ENCODE results near the gene TBPL1. TPM values are rescaled to one million over a fixed set of nuclear protein-coding genes. Genes with fewer than 3 reads are reported as not detected.

Gene TBPL1
- total and polyA plus RNA-seq, 2 of the 8 experiments (the other 6 are each of a cell fraction or from before 2014, with no cell fraction given), result 32.5 to 67.0 TPM

GRCh38 chr6:134022650-134023049 is 69.6 kb downstream of the TBPL1 start:
- Histone ChIP-seq H4K20me1 (replicated peaks in 1 of 2; ENCODE audit: control insufficient read depth in 1 of 2, insufficient read depth in 2 of 2, low read length in 2 of 2) (no peaks in the 10 kb centered on the region), H2BK20ac (ENCODE audit: low read length) (no peak overlapping the region), H2BK12ac (ENCODE audit: low read depth, low read length) (no peak overlapping the region), H4K91ac (replicated peaks; ENCODE audit: insufficient read length, low read length) (no peak overlapping the region), H3K18ac (ENCODE audit: extremely low read depth, low read length) (no peak overlapping the region), H3K4ac (replicated peaks; ENCODE audit: insufficient read length, low read depth, low read length) (no peak overlapping the region), H2AK5ac (ENCODE audit: low read depth, low read length) (no peak overlapping the region), H3K79me1 (ENCODE audit: low read depth, low read length) (no peaks in the 10 kb centered on the region), H3K27ac (ENCODE audit: low read depth, low read length) (no peak overlapping the region), H3K4me1 (replicated peaks in 1 of 4; ENCODE audit: control insufficient read depth in 3 of 4, insufficient read depth in 4 of 4, low read length in 3 of 4) (0 out of 7 replicates have a peak, but pooled peaks cover 0 to 2% (median 0%) of the 10 kb centered on the region in 4 experiments), H2BK15ac (ENCODE audit: low read length) (no peak overlapping the region), H3K9me3 (ENCODE audit: insufficient read depth in 2 of 2, low read depth in 1 of 2, low read length in 1 of 2) (no peaks in the 10 kb centered on the region), H3K27me3 (replicated peaks in 1 of 4; ENCODE audit: control insufficient read depth in 3 of 4, extremely low read depth in 1 of 4, insufficient read depth in 3 of 4, low read length in 3 of 4) (no peaks in the 10 kb centered on the region; a peak in 1 of 7 replicates), H3K4me3 (ENCODE audit: extremely low read depth in 1 of 4, insufficient read depth in 2 of 4, low read depth in 3 of 4, low read length in 4 of 4) (no peak overlapping the region), H3K14ac (ENCODE audit: insufficient read length) (no peak overlapping the region), H3K23me2 (ENCODE audit: low read depth, low read length) (no peaks in the 10 kb centered on the region), H3K79me2 (ENCODE audit: control insufficient read depth in 1 of 2, insufficient read depth in 2 of 2, low read length in 2 of 2) (no peaks in the 10 kb centered on the region), H2BK5ac (ENCODE audit: low read depth, low read length) (no peak overlapping the region), H3K23ac (ENCODE audit: insufficient read length) (no peak overlapping the region), H3K4me2 (ENCODE audit: insufficient read depth in 1 of 2, low read depth in 2 of 2, low read length in 2 of 2) (no peak overlapping the region), H2AFZ (ENCODE audit: low read length) (no peak overlapping the region), H3K9ac (replicated peaks in 1 of 4; ENCODE audit: extremely low read depth in 1 of 4, low read depth in 3 of 4, low read length in 3 of 4) (no peak overlapping the region), H3K56ac (replicated peaks; ENCODE audit: insufficient read length, low read depth, low read length) (no peak overlapping the region), H2BK120ac (replicated peaks; ENCODE audit: low read depth, low read length) (no peak overlapping the region), H4K8ac (ENCODE audit: extremely low read depth, insufficient read depth, low read length) (no peak overlapping the region), H4K5ac (ENCODE audit: insufficient read length, low read depth, low read length) (no peak overlapping the region), H3K36me3 (ENCODE audit: control insufficient read depth in 2 of 4, insufficient read depth in 4 of 4, low read length in 3 of 4) (peaks cover 0 to 5% (median 0%) of the 10 kb centered on the region in 4 experiments; a peak in 2 of 8 replicates)
- FAIRE-seq (no peak), DNase-seq (ENCODE audit: low read depth in 1 of 2, low spot score in 2 of 2) (no peak)
- CTCF ChIA-PET (ENCODE audit: partially characterized antibody), result interaction anchor here (0.7 to 2.3 kb wide), 5 partner anchors 27 to 75 kb away, joined by 3 to 14 read pairs (median 4); no protein-coding TSS in a partner anchor
- 85% methylated on average over 3 of the region's 3 CpGs; no CpG with 5 or more reads in 1 of the 2 experiments for WGBS, 2 experiments (ENCODE audit: extremely low coverage in 1 of 2, insufficient coverage in 1 of 2, insufficient read length in 1 of 2, insufficient replicate concordance in 2 of 2, low coverage in 1 of 2, low lambda C conversion rate in 2 of 2, missing lambda C conversion rate in 1 of 2)
- POLR2A ChIA-PET (ENCODE audit: partially characterized antibody), result no interaction called here
- no peak for TF ChIP-seq SIRT6 (IDR thresholded peaks at IDR 0.05; ENCODE audit: low read length)
- TF ChIP-seq SIN3A (conservative IDR thresholded peaks at IDR 0.05 in 1 of 2, IDR thresholded peaks at IDR 0.05 in 1 of 2; ENCODE audit: low read depth in 1 of 2, low read length in 2 of 2), result no peak
- TF ChIP-seq POU5F1 (IDR thresholded peaks at IDR 0.05; ENCODE audit: low read depth, low read length), result no peak
- no peak for TF ChIP-seq TCF12 (IDR thresholded peaks at IDR 0.05; ENCODE audit: low read depth, low read length)
- no peak for TF ChIP-seq JUND (IDR thresholded peaks at IDR 0.05; ENCODE audit: low read length)
- TF ChIP-seq TAF7 (optimal IDR thresholded peaks at IDR 0.05; ENCODE audit: borderline replicate concordance, low read depth, low read length), result no peak
- TF ChIP-seq PHF8 (conservative IDR thresholded peaks at IDR 0.05; ENCODE audit: low read depth, low read length), result no peak
- no peak for TF ChIP-seq SP2 (IDR thresholded peaks at IDR 0.05; ENCODE audit: low read length)
- TF ChIP-seq BCL11A (IDR thresholded peaks at IDR 0.05; ENCODE audit: low read depth in 2 of 2, low read length in 2 of 2), result no peak
- TF ChIP-seq HDAC2 (IDR thresholded peaks at IDR 0.05; ENCODE audit: borderline replicate concordance in 1 of 2, low read depth in 2 of 2, low read length in 2 of 2), result no peak
- no peak for TF ChIP-seq SP1 (IDR thresholded peaks at IDR 0.05; ENCODE audit: low read depth, low read length)
- TF ChIP-seq ASH2L (IDR thresholded peaks at IDR 0.05; ENCODE audit: low read length), result no peak
- TF ChIP-seq KDM5A (IDR thresholded peaks at IDR 0.05; ENCODE audit: low read length), result no peak
- no peak for TF ChIP-seq TEAD4 (IDR thresholded peaks at IDR 0.05; ENCODE audit: low read depth, low read length)
- no peak for TF ChIP-seq SP4 (IDR thresholded peaks at IDR 0.05; ENCODE audit: low read length)
- TF ChIP-seq RBBP5 (IDR thresholded peaks at IDR 0.05; ENCODE audit: borderline replicate concordance, low read depth, low read length), result no peak
